Keratinocyte (primary cell): ENCODE measurements around the gene PDS5A.

Experiments used
- EZH2 ChIP-seq: IDR thresholded peaks from one replicate; pipeline ENCODE4 v1.6.1; 2012; ENCODE audit warnings: inconsistent platforms, mild to moderate bottlenecking, low read length, moderate library complexity
- TF ChIP-seq, protein P1 (sequence below), 3 experiments: IDR thresholded peaks in 1 of 3; conservative IDR thresholded peaks in 1 of 3; optimal IDR thresholded peaks in 1 of 3; 2 replicates in 2 of 3; 3 replicates in 1 of 3; pipeline versions ENCODE3 to v1.5.1; 2011; ENCODE audit warnings: low read length in 3 of 3, mild to moderate bottlenecking in 3 of 3, moderate library complexity in 2 of 3, control low read depth in 1 of 3, inconsistent platforms in 1 of 3; ENCODE audit not compliant: insufficient read depth in 2 of 3; ENCODE audit errors: extremely low read depth in 1 of 3

DNA sequence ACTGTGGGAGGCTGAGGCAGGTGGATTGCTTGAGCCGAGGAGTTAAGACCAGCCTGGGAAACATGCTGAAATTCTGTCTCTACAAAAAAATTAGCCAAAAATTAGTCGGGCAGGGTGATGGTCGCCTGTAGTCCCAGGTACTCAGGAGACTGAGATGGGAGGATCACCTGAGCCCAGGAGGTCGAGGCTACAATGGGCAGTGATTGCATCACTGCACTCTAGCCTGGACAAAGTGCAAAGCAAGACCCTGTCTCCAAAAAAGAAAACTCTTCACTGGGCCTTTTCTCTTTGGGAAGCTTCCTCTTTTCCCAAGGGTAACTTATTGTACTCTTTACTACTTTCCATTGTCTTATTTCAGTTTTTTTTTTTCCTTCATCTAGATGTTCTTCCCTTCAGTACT is 190.9 kb downstream of the PDS5A start:
- TF ChIP-seq, protein P1, sequence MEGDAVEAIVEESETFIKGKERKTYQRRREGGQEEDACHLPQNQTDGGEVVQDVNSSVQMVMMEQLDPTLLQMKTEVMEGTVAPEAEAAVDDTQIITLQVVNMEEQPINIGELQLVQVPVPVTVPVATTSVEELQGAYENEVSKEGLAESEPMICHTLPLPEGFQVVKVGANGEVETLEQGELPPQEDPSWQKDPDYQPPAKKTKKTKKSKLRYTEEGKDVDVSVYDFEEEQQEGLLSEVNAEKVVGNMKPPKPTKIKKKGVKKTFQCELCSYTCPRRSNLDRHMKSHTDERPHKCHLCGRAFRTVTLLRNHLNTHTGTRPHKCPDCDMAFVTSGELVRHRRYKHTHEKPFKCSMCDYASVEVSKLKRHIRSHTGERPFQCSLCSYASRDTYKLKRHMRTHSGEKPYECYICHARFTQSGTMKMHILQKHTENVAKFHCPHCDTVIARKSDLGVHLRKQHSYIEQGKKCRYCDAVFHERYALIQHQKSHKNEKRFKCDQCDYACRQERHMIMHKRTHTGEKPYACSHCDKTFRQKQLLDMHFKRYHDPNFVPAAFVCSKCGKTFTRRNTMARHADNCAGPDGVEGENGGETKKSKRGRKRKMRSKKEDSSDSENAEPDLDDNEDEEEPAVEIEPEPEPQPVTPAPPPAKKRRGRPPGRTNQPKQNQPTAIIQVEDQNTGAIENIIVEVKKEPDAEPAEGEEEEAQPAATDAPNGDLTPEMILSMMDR (optimal IDR thresholded peaks at IDR 0.05 in 1 of 3, IDR thresholded peaks at IDR 0.05 in 1 of 3, conservative IDR thresholded peaks at IDR 0.05 in 1 of 3; ENCODE audit: extremely low read depth in 1 of 3, insufficient read depth in 2 of 3, low read length in 3 of 3), result no peak
- TF ChIP-seq EZH2, result no peak
